Astrocyte of the cerebellum (primary cell): Measurements from ENCODE around the gene COG3.
"Not testable (repeated sequence)": the region's sequence is repeated elsewhere in the genome, so short reads cannot be mapped to it uniquely, and the experiment has no call there.

Experiments used
- DNase-seq: peaks from one replicate; pipeline ENCODE4 v3.0.0-alpha.2; 2011; ENCODE audit warnings: low read depth
- H3K4me3 ChIP-seq: 2 replicates; pipeline ENCODE4 v1.5.1; 2011; ENCODE audit warnings: mild to moderate bottlenecking, low read depth, low read length, moderate library complexity
- in situ Hi-C: cut with HindIII; loops from 2 replicates; pipeline ENCODE4 v1.10.0; 2017; ENCODE audit warnings: low sequenced_read_pairs
- TF ChIP-seq, protein P1 (sequence below): IDR thresholded peaks from 2 replicates; pipeline ENCODE4 v1.5.1; 2012; ENCODE audit warnings: low read length, low read depth, moderate library complexity, mild to moderate bottlenecking; ENCODE audit errors: missing control alignments

COG3 gene, protein sequence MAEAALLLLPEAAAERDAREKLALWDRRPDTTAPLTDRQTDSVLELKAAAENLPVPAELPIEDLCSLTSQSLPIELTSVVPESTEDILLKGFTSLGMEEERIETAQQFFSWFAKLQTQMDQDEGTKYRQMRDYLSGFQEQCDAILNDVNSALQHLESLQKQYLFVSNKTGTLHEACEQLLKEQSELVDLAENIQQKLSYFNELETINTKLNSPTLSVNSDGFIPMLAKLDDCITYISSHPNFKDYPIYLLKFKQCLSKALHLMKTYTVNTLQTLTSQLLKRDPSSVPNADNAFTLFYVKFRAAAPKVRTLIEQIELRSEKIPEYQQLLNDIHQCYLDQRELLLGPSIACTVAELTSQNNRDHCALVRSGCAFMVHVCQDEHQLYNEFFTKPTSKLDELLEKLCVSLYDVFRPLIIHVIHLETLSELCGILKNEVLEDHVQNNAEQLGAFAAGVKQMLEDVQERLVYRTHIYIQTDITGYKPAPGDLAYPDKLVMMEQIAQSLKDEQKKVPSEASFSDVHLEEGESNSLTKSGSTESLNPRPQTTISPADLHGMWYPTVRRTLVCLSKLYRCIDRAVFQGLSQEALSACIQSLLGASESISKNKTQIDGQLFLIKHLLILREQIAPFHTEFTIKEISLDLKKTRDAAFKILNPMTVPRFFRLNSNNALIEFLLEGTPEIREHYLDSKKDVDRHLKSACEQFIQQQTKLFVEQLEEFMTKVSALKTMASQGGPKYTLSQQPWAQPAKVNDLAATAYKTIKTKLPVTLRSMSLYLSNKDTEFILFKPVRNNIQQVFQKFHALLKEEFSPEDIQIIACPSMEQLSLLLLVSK

DNA sequence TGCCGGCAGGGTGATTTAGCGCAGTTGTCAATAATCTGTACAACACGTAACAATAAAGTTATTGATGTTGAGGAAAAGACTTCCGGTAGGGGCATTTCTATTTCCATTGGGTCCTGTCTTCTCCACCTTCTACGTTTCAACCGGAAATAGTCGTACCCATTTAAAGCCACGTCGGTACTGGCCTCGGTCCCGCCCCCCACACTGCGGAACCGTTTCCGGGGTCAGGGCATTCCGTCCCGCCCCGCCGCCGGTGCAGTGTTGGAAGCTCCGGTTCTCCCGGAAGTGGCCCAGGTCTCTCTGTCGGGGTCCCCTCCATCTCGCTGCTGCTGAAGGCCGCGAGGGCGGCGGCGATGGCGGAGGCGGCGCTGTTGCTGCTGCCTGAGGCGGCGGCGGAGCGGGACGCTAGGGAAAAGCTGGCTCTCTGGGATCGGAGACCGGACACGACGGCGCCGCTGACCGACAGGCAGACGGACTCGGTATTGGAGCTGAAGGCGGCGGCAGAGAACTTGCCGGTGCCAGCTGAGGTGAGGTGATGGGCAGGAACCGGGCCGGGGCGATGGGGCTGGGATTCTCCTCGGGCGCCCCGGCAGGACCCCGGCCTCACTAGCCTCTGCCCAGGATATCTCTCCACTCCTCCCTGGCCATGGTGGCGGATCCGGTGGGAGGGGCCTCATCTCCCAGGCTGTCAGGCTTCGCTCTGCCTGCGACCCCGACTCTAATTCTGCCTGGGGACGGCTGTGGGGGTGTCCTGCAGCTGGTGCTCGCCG is at the start of gene COG3:
Gene COG3, plus strand, starts transcription at position 253 of the 767 bp plus-strand sequence. Its CDS starts 98 bp downstream, at position 351.
- DNase-seq, result peak; percentile 94
- H3K4me3 ChIP-seq, result peak within 1 kb of the TSS; percentile 88
- in situ Hi-C loops, result no loop called here
- TF ChIP-seq, protein P1, sequence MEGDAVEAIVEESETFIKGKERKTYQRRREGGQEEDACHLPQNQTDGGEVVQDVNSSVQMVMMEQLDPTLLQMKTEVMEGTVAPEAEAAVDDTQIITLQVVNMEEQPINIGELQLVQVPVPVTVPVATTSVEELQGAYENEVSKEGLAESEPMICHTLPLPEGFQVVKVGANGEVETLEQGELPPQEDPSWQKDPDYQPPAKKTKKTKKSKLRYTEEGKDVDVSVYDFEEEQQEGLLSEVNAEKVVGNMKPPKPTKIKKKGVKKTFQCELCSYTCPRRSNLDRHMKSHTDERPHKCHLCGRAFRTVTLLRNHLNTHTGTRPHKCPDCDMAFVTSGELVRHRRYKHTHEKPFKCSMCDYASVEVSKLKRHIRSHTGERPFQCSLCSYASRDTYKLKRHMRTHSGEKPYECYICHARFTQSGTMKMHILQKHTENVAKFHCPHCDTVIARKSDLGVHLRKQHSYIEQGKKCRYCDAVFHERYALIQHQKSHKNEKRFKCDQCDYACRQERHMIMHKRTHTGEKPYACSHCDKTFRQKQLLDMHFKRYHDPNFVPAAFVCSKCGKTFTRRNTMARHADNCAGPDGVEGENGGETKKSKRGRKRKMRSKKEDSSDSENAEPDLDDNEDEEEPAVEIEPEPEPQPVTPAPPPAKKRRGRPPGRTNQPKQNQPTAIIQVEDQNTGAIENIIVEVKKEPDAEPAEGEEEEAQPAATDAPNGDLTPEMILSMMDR, result no peak

DNA sequence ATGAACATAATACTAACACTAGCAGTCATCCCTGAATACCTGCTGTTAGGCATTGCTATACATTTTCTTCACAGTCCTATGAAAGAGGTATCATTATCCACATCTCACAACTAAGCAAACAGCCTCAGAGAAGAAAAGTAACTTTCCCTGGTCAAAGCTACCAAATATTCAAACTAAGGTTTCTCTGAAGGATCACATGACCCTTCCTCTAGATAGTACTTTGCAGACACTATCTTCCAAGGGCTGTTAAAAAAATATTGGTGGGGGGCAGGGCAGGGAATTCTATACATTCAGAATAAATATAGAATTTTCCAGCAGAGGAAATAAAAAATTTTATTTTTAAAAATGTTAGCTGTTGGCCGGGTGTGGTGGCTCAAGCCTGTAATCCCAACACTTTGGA is 49.6 kb upstream of the COG3 start:
- in situ Hi-C loops, result no loop called here
- no peak overlapping the region for H3K4me3 ChIP-seq
- TF ChIP-seq, protein P1, result no peak
- no peak for DNase-seq

DNA sequence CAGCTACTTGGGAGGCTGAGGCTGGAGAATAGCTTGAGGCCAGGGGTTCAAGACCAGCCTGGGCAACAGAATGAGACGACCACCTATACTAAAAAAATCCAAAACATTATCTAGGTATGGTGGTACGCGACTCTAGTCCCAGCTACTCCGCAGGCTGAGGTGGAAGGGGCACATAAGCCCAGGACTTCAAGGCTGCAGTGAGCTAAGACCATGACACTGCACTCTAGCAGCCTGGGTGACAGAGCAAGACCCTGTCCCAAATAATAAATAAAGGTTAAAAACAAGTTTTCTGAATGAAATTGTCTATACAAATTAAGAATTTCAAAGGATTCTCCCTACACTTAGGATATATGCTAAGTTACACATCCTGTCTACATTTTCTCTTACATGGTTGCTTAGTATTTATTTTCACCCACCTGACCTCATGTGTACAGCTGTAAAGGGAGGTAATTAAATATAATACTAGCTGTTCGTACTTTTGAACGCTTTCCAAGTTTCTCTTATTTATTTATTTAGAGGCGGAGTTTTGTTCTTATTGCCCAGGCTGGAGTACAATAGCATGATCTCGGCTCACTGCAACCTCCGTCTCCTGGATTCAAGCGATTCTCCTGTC is 48.1 kb upstream of the COG3 start:
- no peak for DNase-seq
- peak overlapping the region; percentile 78 for H3K4me3 ChIP-seq
- in situ Hi-C loops, result no loop called here
- TF ChIP-seq, protein P1, result no peak

DNA sequence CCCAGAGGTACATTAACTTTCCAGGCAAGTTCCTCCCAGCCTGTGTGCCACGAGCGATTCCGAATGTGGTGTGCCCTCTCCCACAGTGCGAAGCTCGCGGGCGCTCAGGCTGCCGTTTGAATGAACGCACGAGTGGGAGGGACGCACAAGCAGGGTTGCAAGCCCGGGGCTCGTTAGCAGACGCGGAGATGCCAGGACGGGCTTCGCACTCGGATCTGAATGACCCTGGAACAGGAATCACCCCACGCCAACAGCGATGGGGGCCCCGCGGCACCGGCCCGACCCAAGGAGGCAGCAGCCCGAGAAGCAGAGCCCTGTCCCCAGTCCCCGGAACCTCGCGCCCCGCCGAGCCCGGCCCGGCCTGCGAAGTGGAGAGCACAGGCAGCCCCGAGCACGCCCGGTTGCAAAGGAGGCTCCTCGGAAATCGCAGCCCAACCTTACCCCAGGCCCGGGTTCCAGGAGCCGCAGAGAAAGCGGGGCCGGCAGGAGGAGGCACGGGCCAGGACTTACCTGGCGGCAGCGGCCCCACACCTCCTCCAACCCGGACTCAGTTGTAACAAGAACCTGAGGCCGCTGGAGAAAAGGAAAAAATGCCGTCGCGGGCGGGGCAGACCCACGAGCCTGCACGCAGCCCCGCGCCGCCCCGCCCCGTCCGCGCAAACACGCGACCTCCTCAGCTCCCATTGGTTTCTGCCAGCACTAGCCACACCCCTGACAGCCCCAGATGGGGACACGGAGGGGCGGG is 46.8 kb upstream of the COG3 start, which contains the start of gene SLC25A30:
Gene SLC25A30, minus strand, starts transcription at position 584 of the 745 bp plus-strand sequence. CDS start 6,948 bp downstream, outside the sequence.
- H3K4me3 ChIP-seq, result peak within 1 kb of the TSS; percentile 78
- peak; percentile 62 for DNase-seq
- in situ Hi-C loops, result no loop called here

DNA sequence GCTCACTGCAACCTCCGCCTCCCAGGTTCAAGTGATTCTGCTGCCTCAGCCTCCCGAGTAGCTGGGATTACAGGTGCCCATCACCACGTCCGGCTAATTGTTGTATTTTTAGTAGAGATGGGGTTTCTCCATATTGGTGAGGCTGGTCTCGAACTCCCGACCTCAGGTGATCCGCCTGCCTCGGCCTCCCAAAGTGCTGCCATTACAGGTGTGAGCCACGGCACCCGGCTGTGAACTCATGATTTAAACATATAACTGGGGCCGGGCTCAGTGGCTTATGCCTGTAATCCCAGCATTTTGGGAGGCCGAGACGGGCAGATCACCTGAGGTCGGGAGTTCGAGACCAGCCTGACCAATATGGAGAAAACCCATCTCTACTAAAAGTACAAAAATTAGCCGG is 45.4 kb upstream of the COG3 start:
- DNase-seq, in situ Hi-C loops, H3K4me3 ChIP-seq: not testable (repeated sequence)

More for the DNA sequence above, 46.8 kb upstream of the COG3 start, which contains the start of gene SLC25A30:
- TF ChIP-seq, protein P1, result no peak

DNA sequence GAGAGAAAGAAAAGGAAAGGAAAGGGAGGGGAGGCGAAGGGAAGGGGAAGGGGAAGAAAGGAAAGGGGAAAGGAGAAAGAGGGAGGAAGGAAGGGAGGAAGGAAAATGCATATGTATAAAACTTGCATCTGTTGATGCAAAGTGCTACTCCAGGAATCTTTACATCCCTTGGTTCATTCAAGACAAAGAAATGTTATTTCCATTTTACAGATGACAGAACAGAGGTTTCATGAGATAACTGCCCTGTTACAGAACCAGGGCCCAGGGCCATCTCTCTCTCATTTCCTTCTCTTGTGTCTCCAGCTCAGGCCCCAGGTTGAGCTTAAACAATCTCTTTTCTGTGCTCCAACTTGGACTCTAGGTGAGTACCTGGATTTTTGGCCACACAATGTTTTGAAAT is 44.8 kb upstream of the COG3 start:
- DNase-seq, result no peak
- TF ChIP-seq, protein P1, result no peak
- in situ Hi-C loops, result no loop called here
- no peak overlapping the region for H3K4me3 ChIP-seq
